ENCODE data around the gene RRP7A.
A peak's percentile ranks its signal among the peaks of the same experiment; 100 is the strongest.
"Not testable (repeated sequence)": the region's sequence is repeated elsewhere in the genome, so short reads cannot be mapped to it uniquely, and the experiment has no call there.

The RRP7A gene

GRCh38 chr22:42519525-42520401, at the start of gene RRP7A:
RRP7A (minus strand) TSS chr22:42519796; CDS start chr22:42519786, 10 bp downstream.
- DNase-seq: peak in 13 of 14 donors; percentile 50 to 94 (median 64)

GRCh38 chr22:42567950-42568349, 48.4 kb upstream of the RRP7A start:
- DNase-seq: not testable (repeated sequence)

GRCh38 chr22:42565956-42566355, 46.4 kb upstream of the RRP7A start:
- DNase-seq: no peak

DNA sequence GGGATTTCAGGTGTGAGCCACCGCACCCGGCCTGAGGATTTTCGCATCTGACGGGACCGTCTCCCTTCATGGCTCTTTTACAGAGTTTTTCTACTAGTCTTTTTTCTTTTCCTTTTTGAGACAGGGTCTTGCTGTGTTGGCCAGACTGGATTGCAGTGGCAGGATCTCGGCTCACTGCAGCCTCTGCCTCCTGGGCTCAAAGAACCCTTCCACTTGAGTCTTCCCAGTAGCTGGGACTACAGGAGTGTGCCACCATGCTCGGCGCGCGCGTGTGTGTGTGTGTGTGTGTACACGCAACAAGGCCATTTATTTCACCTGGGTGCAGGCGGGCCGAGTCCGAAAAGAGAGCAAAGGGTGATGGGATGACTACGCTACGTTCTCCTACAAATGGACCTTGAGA, 45.1 kb upstream of the RRP7A start:
- no peak for DNase-seq

DNA sequence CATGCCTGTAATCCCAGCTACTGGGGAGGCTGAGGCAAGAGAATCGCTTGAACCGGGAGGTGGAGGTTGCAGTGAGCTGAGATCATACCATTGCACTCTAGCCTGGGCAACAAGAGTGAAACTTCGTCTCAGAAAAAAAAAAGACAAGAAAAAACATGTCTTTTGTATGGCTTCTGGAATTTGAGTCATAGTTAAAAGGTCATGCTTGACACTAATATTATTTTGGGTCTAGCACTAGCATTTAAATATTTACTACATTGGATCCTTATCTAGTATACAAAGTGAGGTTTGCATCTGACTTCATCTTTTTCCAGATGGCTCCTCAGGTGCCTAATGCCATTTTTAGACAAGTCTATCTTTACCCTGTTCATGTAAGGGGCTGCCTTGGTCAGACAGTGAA, 44.3 kb upstream of the RRP7A start:
- not testable (repeated sequence) for DNase-seq

DNA sequence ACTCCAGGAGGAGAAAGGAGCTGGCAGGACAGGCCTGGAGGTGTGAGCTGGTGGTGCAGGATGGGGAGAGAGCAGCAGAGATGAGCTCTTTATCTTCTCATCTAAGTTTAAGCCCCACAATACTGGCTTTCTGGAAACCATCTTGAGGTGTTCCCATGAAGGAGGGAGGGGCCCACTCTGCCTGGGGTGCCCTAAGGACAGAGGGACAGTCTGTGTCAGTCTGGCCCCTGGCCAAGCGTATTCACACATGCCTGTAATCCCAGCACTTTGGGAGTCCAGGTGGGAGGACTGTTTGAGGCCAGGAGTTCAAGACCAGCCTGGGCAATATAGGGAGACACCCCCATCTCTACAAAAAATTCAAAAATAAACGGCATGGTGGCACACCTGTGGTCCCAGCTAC, 43.1 kb upstream of the RRP7A start:
- no peak for DNase-seq

DNA sequence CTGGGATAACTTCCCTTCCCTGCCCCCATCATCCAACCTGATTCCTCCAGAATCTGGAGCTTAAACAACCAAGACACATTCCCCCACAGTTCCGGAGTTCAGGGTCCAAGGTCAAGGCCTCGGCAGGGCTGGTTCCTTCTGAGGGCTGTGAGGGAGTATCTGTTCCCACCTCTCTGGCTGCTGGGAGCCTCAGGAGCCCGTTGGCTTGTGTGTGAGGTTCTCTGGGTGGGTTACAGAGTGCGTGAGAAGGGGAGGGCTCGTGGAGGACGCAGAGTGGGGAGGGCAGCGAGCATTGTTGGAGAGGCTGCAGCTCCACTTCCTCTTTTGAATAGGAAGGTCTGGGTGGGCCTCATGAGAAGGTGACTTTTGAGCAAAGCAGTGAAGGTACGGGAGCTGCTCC, 42.7 kb upstream of the RRP7A start:
- DNase-seq: no peak

GRCh38 chr22:42561856-42562255, 42.3 kb upstream of the RRP7A start:
- DNase-seq: no peak

- DNase-seq: no peak
These were observed 41.2 kb upstream of the RRP7A start for GRCh38 chr22:42560781-42561180.

DNA sequence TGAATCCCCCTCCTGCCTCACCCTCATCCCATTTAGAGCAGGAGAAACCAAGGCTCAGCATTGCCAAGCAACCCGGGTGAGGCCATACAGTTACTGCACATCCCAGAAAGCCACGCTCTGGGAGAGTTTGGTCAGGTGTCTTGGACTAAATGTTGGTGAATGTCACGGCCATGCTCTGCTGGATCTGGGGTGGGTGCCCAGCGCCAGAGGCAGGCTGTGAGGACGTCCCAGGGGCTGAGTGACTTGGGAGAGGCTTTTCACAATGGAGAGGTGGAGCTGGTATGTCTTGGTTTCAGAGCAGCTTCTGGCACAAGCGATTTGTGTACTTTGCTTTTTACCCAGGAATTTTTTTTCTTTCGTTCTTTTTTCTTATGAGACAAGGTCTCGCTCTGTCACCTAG, 40.8 kb upstream of the RRP7A start:
- no peak for DNase-seq

DNA sequence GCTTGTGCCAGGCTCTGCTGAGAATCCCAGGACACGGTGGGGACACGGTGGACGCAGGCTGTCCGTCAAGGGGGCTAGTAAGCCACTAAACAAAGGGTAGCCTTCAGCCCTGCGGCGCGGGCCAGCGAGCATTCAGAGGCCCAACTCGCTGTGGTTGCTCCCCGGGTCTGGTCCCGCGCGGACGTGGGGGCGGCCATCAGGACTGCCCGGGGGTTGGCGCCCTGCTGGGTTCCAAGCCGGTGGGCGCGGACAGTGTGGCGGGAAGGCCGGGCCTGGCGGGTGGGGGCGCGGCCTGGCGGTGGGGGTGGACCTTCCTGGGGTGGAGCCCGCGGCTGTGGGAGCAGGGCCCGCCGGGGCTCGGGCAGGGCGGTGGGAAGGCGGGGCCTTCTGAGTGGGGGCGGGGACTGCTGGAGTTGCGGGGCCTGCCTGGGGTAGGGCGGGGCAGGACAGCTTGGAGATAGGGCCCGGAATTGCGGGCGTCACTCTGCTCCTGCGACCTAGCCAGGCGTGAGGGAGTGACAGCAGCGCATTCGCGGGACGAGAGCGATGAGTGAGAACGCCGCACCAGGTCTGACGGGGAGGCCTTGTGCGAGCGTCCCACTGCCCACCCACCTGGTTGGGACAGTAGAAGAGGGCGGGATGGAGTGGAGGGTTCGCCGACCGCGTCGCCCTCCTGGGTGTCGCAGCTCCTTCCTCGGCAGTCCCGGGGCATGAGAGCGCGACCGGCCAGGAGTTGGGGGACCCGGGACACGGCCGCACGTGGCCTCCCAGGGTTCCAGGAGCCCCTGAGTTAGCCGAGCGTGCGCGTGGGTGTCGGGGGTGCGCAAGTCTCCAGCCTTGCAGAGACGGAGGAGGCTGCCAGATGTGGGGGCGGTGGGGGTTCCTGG, 34.1 kb upstream of the RRP7A start, which contains the start of gene SERHL2:
SERHL2 (plus strand) TSS at position 482 of the 887 bp plus-strand sequence; CDS start at position 547, 65 bp downstream.
- peak in 13 of 14 donors; percentile 14 to 86 (median 52) for DNase-seq

GRCh38 chr22:42552294-42552647, 32.7 kb upstream of the RRP7A start:
- not testable (repeated sequence) for DNase-seq

- DNase-seq: no peak
These were observed 29.9 kb upstream of the RRP7A start for GRCh38 chr22:42549331-42550060.

GRCh38 chr22:42548597-42549330, 29.2 kb upstream of the RRP7A start:
- DNase-seq: no peak

GRCh38 chr22:42548126-42548525, 28.5 kb upstream of the RRP7A start:
- DNase-seq: not testable (repeated sequence)

DNA sequence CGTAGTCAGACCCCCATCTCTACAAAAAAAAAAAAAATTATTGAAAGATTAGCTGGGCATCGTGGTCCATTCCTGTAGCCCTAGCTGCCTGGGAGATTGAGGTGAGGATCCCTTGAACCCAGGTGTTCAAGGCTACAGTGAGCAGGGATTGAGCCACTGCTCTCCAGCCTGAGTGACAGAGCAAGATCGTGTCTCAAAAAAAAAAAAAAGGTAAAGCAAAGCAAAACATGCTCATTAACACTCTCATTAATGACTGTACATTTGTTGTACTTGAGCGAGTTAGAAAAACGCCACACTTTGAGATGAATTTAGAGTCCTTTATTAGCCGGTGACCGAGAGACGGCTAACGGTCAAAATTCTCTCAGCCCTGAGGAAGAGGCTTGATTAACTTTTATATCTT, 28.0 kb upstream of the RRP7A start:
- DNase-seq: no peak

DNA sequence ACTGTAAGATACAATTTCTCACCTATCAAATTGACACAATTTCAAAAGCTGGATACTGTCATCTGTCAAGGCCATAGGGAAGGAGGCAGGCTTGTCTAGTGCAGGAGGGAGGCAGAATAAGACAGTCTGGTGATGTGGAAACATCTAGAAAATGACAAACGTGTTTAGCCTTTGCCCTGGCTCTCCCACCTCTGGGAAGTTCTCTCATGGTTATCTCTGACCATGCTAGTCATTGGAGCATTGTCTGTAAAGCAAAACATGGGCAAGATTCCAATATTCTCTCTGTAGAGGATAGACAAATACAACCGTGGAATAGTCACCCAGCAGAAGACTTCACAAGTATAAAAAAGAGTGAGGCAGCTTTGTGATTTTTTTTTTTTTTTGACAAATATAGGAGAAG, 25.1 kb upstream of the RRP7A start:
- no peak for DNase-seq

GRCh38 chr22:42539236-42539771, 19.7 kb upstream of the RRP7A start:
- DNase-seq: not testable (repeated sequence)

GRCh38 chr22:42537199-42537831, 17.7 kb upstream of the RRP7A start:
- not testable (repeated sequence) for DNase-seq

- DNase-seq: not testable (repeated sequence)
These were observed 17.0 kb upstream of the RRP7A start for GRCh38 chr22:42536634-42537033.

DNA sequence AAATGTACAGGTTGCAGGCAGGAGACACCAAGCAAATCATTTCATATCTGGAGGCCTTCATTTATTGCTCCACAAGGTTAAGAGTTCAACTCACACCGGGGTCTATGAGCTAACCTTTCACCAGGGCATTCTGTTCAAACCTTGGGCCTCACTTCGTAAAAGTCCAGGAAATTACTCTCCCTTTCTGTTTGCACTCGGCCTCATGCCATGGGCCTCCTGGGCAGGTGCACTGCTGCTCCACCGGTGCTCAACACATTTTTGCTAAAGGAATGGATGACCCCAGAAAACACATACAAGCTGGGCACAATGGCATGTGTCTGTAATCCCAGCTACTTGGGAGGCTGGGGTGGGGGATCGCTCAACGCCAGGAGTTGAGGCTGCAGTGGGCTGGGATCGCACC, 16.6 kb upstream of the RRP7A start:
- no peak for DNase-seq

Data from C1 segment of cervical spinal cord (tissue), 14 donors.